Measurements from ENCODE around the gene GABRB1. TPM values are rescaled to one million over a fixed set of nuclear protein-coding genes. Genes with fewer than 3 reads are reported as not detected.

Gene GABRB1
- total and polyA plus RNA-seq, 12 donors, result 0.22 to 0.69 (median 0.48) TPM; not detected in 8

- H3K4me3 ChIP-seq, result no peak overlapping the region
- DNase-seq, result no peak
- H3K4me1 ChIP-seq (replicated peaks in 1 of 2), result no peaks in the 10 kb centered on the region
- no peak overlapping the region for H3K27ac ChIP-seq
- no peak for TF ChIP-seq POLR2A (IDR thresholded peaks at IDR 0.05)
- no peak for TF ChIP-seq CTCF (IDR thresholded peaks at IDR 0.05)
- no peaks in the 10 kb centered on the region for H3K36me3 ChIP-seq (replicated peaks in 1 of 2)
- intact Hi-C loops (cut with DNase I), result no loop called here
- no peaks in the 10 kb centered on the region for H3K9me3 ChIP-seq (replicated peaks in 1 of 3)
- 58 to 82% (median 73%) methylated on average over 3 of the region's 3 CpGs for WGBS, 4 donors
- no peaks in the 10 kb centered on the region for H3K27me3 ChIP-seq
Observed at GRCh38 chr4:47013373-47013772, 18.0 kb upstream of the GABRB1 start.

GRCh38 chr4:47017081-47017480 lies 14.3 kb upstream of the GABRB1 start:
- Histone ChIP-seq H3K36me3 (replicated peaks in 1 of 2) (no peaks in the 10 kb centered on the region), H3K4me1 (replicated peaks in 1 of 2) (no peaks in the 10 kb centered on the region), H3K27me3 (no peaks in the 10 kb centered on the region), H3K27ac (no peak overlapping the region), H3K9me3 (replicated peaks in 1 of 3) (no peaks in the 10 kb centered on the region), H3K4me3 (no peak overlapping the region)
- TF ChIP-seq CTCF (IDR thresholded peaks at IDR 0.05) (no peak), POLR2A (IDR thresholded peaks at IDR 0.05) (no peak)
- intact Hi-C loops (cut with DNase I), result no loop called here
- no peak for DNase-seq
- WGBS, 4 donors, result 76 to 81% (median 78%) methylated on average over 4 of the region's 4 CpGs

GRCh38 chr4:47017494-47017893 lies 13.9 kb upstream of the GABRB1 start:
- no peak for DNase-seq
- intact Hi-C loops (cut with DNase I), result no loop called here

GRCh38 chr4:47031751-47032404 lies 511 bp downstream of the GABRB1 start:
- intact Hi-C loops (cut with DNase I), result no loop called here
- Histone ChIP-seq H3K36me3 (replicated peaks in 1 of 2) (no peaks in the 10 kb centered on the region), H3K9me3 (replicated peaks in 1 of 3) (no peaks in the 10 kb centered on the region), H3K27ac (no peak overlapping the region), H3K4me1 (replicated peaks in 1 of 2) (no peaks in the 10 kb centered on the region), H3K27me3 (peaks cover 9% of the 10 kb centered on the region), H3K4me3 (peak overlapping the region in 1 of 4 donors; percentile 44)
- TF ChIP-seq POLR2A (IDR thresholded peaks at IDR 0.05) (no peak), CTCF (IDR thresholded peaks at IDR 0.05) (no peak)
- DNase-seq, result peak in 1 of 7 donors; percentile 13
- WGBS, 4 donors, result 0 to 2% (median 1%) methylated on average over 10 to 19 of the region's 19 CpGs

More at GRCh38 chr4:47017494-47017893, 13.9 kb upstream of the GABRB1 start:
- TF ChIP-seq POLR2A (IDR thresholded peaks at IDR 0.05) (no peak), CTCF (IDR thresholded peaks at IDR 0.05) (no peak)
- Histone ChIP-seq H3K4me1 (replicated peaks in 1 of 2) (no peaks in the 10 kb centered on the region), H3K27ac (no peak overlapping the region), H3K9me3 (replicated peaks in 1 of 3) (no peaks in the 10 kb centered on the region), H3K27me3 (no peaks in the 10 kb centered on the region), H3K4me3 (no peak overlapping the region), H3K36me3 (replicated peaks in 1 of 2) (no peaks in the 10 kb centered on the region)
- 68 to 77% (median 75%) methylated on average over 1 of the region's 1 CpG for WGBS, 4 donors

Data from adrenal gland (tissue), 12 donors.